ENCODE results near the gene IRF2BPL.

DNA sequence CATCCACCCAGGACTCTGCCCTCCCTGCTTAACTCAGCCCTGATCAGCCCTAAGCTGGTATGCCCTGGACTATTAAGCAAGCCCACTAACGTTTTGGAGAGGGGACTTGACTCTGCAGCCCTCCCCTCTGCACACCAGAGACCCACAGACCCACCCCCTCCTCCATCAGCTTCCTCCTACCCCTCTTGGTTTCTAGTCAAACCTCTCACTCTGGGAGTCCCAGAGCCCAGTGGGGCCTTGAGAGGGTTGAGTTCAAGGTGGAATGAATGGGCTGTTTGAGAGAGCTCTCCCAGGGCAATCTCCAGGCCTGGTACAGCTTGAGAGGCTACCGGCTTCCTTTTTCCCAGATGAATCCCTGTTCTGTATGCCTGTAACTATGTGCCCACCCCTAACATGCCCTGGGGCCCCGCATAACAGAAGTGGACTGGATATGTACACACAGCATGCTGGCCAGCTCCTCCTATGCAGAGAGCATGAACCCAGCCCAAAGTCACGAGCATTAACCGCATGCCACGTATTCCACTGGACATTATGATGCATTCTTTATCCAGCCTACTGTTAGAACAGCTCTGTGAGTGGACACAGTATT is 43.6 kb downstream of the IRF2BPL start:
- no peak for TF ChIP-seq CTCF (IDR thresholded peaks at IDR 0.05; ENCODE audit: low read depth, low read length, missing input control)
- no peak for TF ChIP-seq GABPA (IDR thresholded peaks at IDR 0.05 in 1 of 2, conservative IDR thresholded peaks at IDR 0.05 in 1 of 2)
- no peak for TF ChIP-seq RAD21 (IDR thresholded peaks at IDR 0.05)
- no peak for TF ChIP-seq TAF1 (conservative IDR thresholded peaks at IDR 0.05)
- TF ChIP-seq SP1 (IDR thresholded peaks at IDR 0.05), result no peak
- TF ChIP-seq, protein P1, sequence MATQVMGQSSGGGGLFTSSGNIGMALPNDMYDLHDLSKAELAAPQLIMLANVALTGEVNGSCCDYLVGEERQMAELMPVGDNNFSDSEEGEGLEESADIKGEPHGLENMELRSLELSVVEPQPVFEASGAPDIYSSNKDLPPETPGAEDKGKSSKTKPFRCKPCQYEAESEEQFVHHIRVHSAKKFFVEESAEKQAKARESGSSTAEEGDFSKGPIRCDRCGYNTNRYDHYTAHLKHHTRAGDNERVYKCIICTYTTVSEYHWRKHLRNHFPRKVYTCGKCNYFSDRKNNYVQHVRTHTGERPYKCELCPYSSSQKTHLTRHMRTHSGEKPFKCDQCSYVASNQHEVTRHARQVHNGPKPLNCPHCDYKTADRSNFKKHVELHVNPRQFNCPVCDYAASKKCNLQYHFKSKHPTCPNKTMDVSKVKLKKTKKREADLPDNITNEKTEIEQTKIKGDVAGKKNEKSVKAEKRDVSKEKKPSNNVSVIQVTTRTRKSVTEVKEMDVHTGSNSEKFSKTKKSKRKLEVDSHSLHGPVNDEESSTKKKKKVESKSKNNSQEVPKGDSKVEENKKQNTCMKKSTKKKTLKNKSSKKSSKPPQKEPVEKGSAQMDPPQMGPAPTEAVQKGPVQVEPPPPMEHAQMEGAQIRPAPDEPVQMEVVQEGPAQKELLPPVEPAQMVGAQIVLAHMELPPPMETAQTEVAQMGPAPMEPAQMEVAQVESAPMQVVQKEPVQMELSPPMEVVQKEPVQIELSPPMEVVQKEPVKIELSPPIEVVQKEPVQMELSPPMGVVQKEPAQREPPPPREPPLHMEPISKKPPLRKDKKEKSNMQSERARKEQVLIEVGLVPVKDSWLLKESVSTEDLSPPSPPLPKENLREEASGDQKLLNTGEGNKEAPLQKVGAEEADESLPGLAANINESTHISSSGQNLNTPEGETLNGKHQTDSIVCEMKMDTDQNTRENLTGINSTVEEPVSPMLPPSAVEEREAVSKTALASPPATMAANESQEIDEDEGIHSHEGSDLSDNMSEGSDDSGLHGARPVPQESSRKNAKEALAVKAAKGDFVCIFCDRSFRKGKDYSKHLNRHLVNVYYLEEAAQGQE (IDR thresholded peaks at IDR 0.05), result no peak
- no peak for TF ChIP-seq YY1 (IDR thresholded peaks at IDR 0.05)
- TF ChIP-seq FOXA1 (IDR thresholded peaks at IDR 0.05), result no peak
- TF ChIP-seq NR2F2 (IDR thresholded peaks at IDR 0.05), result no peak
- no peak for TF ChIP-seq RXRA (IDR thresholded peaks at IDR 0.05)
- no peak for TF ChIP-seq JUND (IDR thresholded peaks at IDR 0.05)
